HG03378 (cell line): ENCODE results near the gene STAT4.
A peak's percentile ranks its signal among the peaks of the same experiment; 100 is the strongest.

Experiments used
- ATAC-seq: cut with Tn5 transposase; IDR thresholded peaks from one replicate; pipeline ENCODE4 v1.9.1; 2021; ENCODE audit warnings: mild to moderate bottlenecking, moderate library complexity; ENCODE audit not compliant: unreplicated experiment

STAT4 gene

GRCh38 chr2:191150600-191151330 lies at the start of gene STAT4:
STAT4 (minus strand) TSS chr2:191150994; CDS start chr2:191148203, 2,791 bp downstream.
- peak; percentile 90 for ATAC-seq

DNA sequence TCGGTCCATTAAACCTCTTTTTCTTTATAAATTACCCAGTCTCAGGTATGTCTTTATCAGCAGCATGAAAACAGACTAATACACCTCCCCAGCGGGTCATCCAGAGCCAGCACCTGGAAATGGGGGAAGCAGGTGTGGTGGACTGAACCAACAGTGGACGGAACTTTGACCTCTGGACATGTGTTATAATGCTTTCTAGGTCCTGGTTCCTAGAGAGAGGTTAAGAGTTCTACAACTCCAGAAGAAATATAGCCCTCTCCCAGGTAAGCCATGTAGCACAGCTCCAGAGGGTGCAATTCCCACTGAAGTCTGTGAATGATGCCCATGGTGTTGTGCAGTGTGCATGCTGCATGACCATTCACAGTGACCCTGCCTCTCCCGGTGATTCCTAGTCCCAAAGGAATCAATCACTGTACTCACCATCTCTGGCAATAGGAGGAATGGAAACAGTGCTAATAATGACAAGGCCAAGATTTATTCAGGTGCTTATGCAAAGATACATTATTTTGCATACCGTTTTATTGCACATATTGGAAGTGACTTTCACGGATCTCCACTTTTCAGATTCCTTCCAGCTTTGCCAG lies 49.2 kb upstream of the STAT4 start:
- no peak for ATAC-seq

- ATAC-seq = no peak
Measured at GRCh38 chr2:191198271-191198670, 47.5 kb upstream of the STAT4 start.

GRCh38 chr2:191197096-191197495 lies 46.3 kb upstream of the STAT4 start:
- ATAC-seq = no peak

DNA sequence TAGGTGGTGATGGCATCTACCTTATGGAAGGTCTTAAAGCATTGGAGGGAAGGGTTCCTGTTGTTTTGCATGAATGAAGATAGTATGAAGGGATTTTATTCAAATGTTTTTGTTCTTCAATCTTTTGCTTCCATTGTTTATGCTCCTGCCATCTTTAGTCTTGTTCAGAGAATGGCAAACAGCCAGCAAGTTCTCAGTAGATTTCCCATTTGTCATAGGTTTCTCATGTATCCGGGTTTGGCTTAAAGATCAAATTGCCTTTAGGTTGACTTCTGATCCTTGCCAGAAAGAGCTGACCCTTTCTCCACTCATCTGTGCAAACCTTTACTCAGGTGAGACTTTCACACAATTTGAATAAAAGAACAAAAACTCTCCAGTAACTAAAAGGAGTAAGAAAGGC lies 44.2 kb upstream of the STAT4 start:
- ATAC-seq = no peak

- no peak for ATAC-seq
Measured at GRCh38 chr2:191190861-191191552, 40.2 kb upstream of the STAT4 start.

- no peak for ATAC-seq
Measured at GRCh38 chr2:191190435-191190834, 39.6 kb upstream of the STAT4 start.

GRCh38 chr2:191189112-191189635 lies 38.4 kb upstream of the STAT4 start:
- ATAC-seq = no peak

DNA sequence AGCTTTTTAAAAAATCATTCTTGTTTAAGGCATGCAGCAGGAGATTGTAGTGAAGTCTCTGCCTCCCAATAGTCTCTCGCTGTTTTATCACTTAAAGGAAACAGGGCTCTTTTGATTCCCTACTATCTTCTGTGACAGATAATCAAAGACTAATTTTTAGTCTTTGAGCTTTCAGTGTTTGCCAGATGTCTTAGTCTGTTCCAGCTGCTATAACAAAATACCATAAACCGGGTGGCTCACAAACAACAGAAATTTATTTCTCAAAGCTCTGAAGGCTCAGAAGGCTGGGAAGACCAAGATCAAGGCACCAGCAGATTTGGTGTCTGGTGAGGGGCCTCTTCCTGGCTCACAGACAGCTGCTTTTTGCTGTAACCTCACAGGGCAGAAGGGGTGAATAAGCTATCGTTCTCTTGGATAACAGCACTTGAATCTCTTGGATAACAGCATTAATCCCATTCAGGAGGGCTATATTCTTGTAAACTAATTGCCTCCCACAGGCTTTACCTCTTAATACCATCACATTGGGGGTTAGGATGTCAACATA lies 37.8 kb upstream of the STAT4 start:
- ATAC-seq = no peak

GRCh38 chr2:191187105-191187829 lies 36.5 kb upstream of the STAT4 start:
- no peak for ATAC-seq

DNA sequence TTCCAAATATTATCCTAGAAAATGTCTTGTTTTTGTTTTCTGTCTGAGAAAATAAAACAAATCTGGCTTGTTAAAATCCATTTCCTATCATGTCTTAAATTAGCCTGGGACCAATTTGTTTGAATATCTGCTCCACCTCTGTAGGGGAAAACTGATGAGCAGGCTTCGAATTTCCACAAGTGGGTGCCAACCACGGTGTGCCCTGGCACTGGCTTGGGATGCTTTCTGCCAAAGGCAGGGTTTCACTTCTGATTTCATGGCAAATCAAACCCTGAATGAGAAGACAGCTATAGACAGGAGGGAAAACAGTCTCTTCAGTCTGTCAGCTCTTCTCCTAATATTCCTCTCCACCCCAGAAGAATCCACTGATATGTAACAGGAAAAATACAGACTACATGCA lies 33.7 kb upstream of the STAT4 start:
- ATAC-seq = no peak

DNA sequence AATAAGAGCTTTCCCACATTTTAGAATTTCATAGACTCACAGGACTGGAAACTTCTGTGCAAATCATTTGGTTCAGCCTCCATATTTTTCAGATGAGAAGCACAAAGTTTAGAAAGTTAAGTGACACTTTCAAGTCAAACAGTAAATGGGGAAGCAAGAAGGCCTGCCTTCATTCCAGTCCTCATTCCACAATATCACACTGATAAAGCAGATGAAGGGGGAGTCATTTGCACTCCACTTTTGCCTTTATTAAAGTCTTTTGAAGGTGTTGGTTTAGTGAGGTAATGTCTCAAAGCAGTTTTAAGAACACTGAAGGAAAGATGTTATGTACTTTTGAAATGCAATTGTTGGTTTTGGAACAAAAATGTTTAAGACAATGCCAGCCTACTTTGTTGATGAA lies 32.7 kb upstream of the STAT4 start:
- no peak for ATAC-seq

DNA sequence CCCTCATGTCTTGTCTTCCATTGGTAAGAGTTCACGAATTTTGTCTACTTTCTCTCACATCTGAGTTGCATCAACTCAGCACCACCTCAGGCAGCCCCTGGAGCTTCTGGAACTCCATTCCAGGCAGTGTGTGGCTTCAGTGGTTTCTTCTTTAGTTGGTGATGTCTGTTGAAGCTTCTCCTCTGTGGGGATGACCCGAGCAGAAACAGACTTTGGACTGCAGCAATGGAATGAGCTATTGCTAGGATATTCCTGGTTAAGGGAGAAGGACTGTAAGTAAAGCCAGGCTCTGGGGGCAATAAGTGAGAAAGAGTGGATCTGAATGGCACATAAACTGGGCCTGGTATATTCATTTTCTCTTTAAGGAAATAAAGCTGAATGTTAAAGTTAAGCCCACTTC lies 32.3 kb upstream of the STAT4 start:
- no peak for ATAC-seq

DNA sequence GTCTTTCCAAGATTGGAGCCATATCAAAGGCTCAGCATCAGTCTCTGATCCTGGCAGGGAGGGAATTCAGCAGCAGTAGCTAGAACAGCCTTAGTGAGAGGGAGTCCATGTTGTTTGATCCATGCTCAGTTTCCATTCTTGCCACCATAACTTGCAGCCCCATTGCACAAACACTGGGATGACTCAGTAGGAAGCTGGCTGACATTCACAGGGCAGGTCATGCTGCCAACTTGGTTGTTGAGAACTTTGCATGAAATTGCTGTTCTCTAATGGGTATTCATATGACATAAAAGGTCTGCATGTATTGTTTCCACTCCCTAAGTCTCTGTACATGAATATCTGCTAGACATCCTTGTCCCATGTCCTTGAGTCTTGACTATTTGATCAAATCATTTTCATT lies 29.9 kb upstream of the STAT4 start:
- ATAC-seq = no peak

GRCh38 chr2:191180276-191180675 lies 29.5 kb upstream of the STAT4 start:
- ATAC-seq = no peak

- ATAC-seq = no peak
Measured at GRCh38 chr2:191178806-191179514, 28.2 kb upstream of the STAT4 start.

DNA sequence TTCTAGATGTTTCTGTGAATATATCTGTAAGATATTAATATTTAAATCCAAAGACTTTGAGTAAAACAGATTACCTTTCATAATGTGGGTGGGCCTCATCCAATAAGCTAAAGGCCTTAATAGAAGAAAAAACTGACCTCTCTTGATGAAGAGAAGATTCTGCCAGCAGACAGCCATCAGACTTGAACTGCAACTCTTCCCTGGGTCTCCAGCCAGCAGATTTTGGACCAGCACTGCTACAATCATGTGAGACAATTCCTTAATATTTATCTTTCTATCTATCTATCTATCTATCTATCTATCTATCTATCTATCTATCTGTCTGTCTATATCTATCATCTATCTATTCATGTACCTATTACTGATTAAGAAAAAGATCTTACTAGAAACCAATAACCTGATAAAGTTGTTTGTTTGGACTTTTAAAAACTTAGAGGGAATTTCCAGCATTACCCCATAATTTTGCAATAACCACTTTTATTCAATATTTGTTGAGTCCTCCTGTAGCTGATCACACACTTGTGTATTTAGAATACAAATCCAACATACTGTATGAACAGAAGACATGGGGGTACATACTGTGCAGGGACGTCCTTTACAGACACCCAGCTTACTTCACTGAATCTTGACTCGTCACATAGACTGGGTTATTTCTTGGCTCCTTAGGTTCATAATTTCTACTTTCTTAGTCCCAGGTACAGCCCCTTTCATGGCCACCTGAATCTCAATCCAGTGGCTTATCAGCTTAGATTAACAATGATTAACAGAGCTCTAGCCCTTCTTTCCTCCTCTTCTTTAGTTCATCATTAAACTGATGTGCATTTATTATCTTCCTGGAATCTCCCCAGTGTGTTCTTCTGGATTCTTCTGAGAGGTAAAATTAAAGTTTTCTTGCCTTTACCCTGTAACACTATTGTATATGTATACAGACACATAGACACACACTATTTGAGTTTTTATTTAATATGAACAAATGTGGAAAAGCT lies 27.2 kb upstream of the STAT4 start:
- ATAC-seq = no peak

DNA sequence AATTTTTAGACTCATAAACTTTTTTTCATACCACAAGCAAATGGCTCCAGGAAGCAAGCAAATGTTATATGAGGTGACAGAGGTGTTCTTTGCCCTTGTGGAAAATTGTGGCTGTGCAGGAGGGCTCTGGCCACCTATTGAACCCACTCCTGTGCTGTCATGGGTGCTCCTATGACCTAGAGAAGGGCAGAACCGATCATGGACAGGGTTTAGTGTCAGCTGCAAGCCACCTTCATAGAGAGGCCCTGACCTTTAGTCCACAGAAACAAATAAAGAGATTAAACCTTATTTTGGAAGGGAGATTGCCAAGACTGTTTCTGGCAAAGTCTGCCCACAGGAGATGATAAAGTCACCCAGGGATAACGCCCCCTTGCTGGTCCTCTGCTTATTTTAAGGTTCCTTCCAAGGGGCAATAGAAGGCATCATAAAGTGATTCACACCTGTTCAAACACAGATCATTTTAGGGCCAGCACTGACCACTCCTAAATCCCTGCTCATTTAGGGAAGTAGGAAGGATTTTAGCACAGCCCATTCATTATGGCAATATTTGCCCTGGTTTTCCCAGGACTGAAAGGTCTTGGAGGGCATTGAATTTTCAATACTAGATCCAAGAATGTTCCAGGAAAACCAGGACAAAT lies 26.1 kb upstream of the STAT4 start:
- ATAC-seq = peak; percentile 37

DNA sequence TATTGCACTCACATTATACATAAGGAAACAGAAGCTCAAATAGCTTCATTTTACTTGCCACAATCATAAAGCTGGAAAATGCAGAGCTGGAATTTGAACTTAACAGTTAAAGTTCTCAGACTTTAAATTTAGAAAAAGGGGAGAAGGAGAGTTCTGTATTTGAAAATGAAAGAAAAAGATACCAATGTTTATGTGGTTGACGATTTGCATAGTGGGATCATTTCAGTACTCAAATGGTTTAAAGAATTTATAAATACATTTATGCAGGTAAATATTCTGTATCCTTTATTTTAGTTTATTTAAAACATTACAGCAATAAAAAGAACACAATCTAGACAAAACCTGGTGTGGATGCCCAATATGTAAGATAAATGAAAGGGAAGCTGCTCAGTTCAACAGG lies 25.5 kb upstream of the STAT4 start:
- ATAC-seq = peak; percentile 37
